HG03460 (cell line): ENCODE results near the gene FOXC2.

Experiments
- ATAC-seq: cut with Tn5 transposase; IDR thresholded peaks from one replicate; pipeline ENCODE4 v1.9.1; 2021; ENCODE audit not compliant: unreplicated experiment

FOXC2 gene

GRCh38 chr16:86566601-86566965 is at the start of gene FOXC2:
FOXC2 (plus strand) TSS chr16:86566829; CDS start chr16:86567336, 507 bp downstream.
- ATAC-seq = no peak

- ATAC-seq = no peak
These were observed 49.6 kb upstream of the FOXC2 start for GRCh38 chr16:86517033-86517432.

GRCh38 chr16:86517652-86518258 is 48.9 kb upstream of the FOXC2 start:
- ATAC-seq = no peak

GRCh38 chr16:86519007-86519648 is 47.5 kb upstream of the FOXC2 start:
- ATAC-seq = no peak

GRCh38 chr16:86519649-86520316 is 46.8 kb upstream of the FOXC2 start:
- ATAC-seq = no peak

- ATAC-seq = no peak
These were observed 46.1 kb upstream of the FOXC2 start for GRCh38 chr16:86520317-86521210.

GRCh38 chr16:86521236-86522197 is 45.1 kb upstream of the FOXC2 start:
- no peak for ATAC-seq

- no peak for ATAC-seq
These were observed 44.0 kb upstream of the FOXC2 start for GRCh38 chr16:86522634-86523033.

- ATAC-seq = no peak
These were observed 43.4 kb upstream of the FOXC2 start for GRCh38 chr16:86523166-86523740.

- no peak for ATAC-seq
These were observed 42.6 kb upstream of the FOXC2 start for GRCh38 chr16:86524029-86524428.

GRCh38 chr16:86525696-86526095 is 40.9 kb upstream of the FOXC2 start:
- no peak for ATAC-seq

- no peak for ATAC-seq
These were observed 39.3 kb upstream of the FOXC2 start for GRCh38 chr16:86527366-86527765.

GRCh38 chr16:86528061-86528929 is 38.3 kb upstream of the FOXC2 start:
- no peak for ATAC-seq

GRCh38 chr16:86529160-86529559 is 37.5 kb upstream of the FOXC2 start:
- ATAC-seq = no peak

- ATAC-seq = no peak
These were observed 36.1 kb upstream of the FOXC2 start for GRCh38 chr16:86530251-86531190.

- ATAC-seq = no peak
These were observed 35.5 kb upstream of the FOXC2 start for GRCh38 chr16:86531191-86531545.

- ATAC-seq = no peak
These were observed 34.7 kb upstream of the FOXC2 start for GRCh38 chr16:86531641-86532525.
